HG02840 (cell line): ENCODE data around the gene SYMPK.
A peak's percentile ranks its signal among the peaks of the same experiment; 100 is the strongest.

ENCODE experiments used
- ATAC-seq: cut with Tn5 transposase; IDR thresholded peaks from one replicate; pipeline ENCODE4 v1.9.1; 2021; ENCODE audit warnings: mild to moderate bottlenecking, moderate library complexity, moderate number of reproducible peaks; ENCODE audit not compliant: unreplicated experiment, low FRiP score

SYMPK gene

DNA sequence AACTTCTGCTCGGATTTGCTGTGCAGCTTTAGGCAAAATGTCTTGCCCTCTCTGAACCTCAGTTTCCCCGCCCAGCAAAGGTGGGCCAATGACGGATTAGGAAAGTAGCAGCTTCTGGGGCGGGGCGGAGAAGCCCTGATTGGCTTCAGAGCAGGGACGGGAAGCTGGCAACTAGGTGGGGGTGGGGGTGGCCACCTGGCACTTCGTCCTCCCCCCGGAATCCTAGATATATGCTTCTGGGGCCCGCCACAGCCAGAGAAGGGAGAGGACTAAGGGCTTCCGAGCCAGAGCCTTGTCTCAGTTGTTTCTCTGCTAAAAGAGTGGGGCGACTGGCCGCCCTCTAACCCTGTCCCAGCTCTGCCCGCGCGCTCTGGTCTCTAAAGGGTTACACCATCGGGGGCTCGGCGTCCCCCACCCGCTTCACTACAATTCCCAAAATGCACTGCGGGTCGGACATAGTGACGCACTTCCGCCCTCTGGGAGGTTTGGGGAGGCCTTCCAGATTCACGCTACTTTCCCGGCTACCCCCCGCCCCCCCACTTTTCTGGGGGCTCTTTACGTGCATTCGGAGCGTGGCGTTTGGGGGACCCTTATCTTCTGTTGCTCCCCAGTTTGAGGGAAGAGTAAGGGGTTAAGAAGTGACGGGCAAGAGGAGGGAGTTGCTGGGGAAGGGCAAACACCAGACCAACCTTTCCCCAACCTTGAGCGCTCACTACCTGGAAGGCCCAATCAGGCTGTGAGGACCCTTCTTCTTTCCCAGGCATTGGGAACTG is 23.7 kb upstream of the SYMPK start:
- ATAC-seq = peak; percentile 40

DNA sequence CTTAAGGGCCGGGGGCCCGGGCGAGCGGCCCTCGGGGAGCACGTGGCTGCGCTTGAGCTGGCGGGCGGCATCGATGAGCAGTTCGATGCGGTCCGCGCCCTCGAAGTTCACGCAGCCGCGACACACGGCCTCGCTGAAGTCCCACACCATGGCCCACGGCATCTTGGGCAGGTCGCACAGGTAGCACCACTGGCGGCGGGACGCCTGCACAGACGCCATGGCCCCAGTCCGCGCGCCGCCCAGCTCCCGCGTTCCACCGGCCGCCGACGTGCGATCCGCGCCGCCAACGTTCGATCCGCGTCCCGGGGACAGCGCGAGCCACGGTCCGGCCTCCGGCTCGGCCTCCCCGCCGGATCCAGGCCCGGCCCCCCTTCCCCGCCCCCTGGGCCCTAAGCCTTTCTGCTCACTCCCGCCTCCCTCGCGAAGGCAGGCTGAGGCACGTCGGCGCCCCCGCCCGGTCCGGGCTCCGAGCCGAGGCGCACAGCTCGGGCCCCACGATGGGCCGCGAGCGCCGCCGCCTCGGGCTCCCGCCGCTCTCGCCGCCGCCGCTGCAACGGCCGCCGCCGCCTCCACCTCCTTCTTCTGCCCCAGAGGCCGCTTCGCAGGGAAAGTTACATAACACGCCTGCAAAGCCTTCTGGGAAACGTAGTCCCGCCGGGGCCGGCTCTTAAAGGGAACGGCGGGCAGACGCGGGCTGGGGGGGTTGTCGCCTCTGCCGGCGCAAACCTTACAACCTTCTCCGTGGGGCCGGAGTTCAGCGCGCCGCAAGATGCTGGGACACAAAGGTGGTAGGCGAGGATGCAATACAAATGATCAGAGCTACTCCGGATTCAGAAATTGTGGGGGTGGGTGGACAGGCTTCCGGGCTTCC is 22.8 kb upstream of the SYMPK start, which contains the start of gene IRF2BP1:
Gene IRF2BP1 (minus strand): TSS at position 586 of the 871 bp plus-strand sequence. CDS start 367 bp downstream, at position 219.
- peak; percentile 43 for ATAC-seq

DNA sequence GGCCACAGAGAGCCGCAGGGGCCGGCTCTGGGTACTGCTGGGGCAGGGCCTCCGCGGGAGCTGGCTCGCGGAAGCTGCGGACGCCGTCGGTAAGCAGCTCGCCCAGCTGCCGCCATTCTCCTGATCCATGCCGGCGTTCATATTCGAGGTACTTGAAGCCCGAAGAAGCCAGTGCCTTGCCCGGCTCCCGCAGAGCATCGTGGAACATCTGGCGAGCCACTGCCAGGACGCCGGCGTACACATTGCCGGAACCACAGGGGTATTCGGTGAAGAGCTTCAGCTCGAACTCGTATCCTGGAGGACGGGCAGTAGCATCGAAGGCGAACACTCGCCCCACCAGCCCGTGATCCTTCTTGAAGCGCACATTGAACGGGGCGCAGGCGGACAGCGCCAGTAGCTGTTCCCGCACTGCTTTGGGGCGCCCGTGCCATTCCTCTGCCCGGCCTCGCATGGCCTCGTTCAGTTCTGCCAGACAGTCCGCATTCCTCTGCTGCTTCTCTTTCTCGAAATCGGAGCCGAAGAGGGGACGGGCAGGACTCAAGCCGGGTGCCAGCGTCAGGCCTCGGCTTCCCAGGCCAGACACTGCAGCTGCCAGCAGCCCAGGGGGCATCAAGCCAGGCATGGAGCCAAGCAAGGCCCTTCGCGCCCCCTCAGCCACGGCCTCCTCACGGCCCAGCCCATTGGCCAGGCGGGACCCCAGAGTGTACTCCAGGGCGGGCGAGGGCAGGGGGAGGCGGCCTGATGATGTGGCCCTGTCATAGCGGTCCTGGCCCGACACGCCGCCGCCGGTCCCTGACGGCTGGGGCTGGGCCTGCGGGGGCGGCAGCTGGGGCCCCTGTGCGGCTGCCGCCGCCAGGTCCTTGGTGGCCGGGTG is 22.0 kb upstream of the SYMPK start:
- ATAC-seq = no peak

DNA sequence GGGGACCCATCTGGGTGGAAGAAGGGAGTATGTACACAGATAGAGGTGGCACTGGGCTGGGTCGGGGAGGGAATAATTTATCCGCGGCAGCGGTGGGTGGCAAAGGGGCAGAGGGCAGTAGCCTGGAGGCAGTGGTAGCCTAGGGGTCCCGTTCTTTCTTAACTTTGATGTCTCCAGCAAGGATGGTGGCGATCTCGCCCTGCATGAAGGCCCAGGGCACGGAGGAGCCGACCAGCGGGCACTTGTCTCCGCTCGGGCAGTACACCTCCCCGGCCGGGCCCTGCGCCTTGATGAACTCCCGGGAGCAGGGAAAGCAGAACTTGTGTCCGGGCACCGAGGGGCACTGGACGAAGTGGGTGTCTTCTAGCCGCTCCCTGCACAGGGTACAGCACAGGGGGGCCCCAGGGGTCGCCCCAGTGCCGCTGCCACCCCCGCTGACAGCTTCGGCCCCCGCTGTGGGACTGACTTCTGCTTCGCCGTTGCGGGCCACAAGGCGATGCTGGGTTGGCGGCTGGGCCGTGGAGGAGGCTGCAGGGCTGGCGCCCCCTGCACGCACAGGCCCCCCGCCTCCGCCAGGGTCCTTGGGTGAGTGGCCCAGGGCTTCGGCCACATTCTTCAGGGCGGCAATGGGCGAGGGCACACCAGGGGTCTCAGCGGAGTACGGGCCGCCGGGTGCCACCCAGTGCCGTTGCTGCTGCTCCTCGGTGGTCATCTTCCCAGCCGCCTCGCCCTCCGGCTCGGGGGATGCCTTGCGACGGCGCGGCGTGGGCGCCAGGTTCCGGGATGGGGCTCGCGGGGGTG is 21.1 kb upstream of the SYMPK start:
- no peak for ATAC-seq

DNA sequence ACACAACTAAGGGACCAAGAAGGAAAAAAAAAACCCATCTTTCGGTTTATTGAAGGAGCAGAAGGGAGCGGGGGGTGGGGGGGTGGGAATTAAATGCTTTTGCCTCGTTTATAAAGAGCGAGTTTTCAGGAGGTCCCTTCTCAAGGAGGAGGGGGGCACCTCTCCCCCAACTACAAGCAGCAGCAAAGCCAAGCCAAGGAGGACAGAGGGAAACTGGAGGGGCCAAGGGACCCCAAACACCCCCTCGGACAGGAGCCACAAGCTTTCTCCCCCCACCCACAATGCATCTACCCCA is 20.6 kb upstream of the SYMPK start:
- no peak for ATAC-seq

DNA sequence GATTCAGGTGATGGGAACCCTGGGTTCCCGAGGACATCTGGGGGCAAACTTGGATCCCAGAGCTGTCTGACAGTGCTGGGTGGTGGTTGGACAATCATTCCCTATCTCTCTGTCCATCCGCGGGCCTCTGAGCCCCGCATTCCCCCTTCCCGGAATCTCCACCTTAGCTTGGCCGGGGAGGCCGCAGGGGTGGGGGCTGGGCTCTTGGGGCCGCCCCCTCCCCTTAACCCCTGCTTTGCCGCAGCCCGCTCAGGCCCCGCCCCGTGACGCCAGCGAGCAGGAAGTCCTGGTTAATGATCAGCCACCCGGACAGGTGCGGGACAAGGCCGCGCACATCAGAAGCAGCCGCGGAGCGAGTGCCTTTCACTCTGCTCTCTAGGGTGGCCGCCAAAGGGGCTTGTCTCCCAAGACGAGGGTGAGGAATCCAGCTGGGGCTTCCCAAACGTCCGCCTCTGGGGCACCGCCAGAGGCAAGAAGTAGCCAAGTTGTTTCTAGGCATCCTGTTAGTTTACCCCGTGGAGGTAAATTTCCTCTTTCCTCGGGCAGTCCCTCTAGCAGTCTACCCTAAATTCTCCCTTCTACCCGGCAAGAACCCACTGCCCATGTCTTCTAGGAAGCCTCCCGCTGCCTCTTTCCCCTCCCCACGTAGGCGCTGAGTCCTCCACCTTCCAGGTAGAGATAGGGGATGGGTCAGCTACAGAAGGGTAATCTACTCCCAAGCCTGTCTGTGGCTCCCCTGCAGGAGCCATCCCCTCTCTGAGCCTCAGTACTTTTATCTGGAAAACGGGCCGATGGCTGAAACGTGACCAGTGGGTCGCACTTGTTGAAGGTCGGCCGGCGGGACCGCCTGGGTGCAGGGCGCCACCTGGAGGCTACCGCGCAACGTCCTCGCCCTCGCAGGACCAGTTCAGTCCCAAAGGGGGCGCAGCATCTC is 20.0 kb upstream of the SYMPK start:
- no peak for ATAC-seq

DNA sequence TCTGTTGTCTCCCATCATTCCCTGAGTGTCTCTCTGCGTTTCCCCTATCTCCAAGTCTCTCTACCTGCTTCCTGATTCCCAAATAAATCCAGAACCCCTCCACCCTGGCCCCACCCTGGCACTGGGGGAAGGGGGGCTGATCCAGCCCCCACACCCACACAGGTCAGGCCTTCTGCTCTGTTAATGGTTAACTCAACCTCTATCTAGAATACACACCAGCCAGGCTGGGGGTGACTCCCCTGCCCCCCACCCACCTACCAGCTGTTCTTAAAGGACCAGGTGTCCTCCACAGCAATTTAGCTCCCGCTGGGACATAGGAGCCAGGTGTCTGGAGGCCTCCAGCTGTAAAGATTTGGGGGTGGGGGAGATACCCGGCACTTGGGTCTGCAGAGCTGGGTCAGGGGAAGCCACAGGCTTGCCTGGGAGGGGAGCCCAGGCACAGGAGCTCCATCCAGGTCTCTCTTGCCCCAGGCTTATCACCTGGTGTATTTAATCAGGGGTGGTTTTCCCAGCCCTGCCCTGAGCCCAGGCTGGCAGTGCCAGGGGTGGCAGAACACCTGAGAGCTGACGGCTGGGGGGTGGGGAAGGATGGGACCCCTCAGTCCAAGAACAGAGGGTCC is 19.1 kb upstream of the SYMPK start:
- no peak for ATAC-seq

DNA sequence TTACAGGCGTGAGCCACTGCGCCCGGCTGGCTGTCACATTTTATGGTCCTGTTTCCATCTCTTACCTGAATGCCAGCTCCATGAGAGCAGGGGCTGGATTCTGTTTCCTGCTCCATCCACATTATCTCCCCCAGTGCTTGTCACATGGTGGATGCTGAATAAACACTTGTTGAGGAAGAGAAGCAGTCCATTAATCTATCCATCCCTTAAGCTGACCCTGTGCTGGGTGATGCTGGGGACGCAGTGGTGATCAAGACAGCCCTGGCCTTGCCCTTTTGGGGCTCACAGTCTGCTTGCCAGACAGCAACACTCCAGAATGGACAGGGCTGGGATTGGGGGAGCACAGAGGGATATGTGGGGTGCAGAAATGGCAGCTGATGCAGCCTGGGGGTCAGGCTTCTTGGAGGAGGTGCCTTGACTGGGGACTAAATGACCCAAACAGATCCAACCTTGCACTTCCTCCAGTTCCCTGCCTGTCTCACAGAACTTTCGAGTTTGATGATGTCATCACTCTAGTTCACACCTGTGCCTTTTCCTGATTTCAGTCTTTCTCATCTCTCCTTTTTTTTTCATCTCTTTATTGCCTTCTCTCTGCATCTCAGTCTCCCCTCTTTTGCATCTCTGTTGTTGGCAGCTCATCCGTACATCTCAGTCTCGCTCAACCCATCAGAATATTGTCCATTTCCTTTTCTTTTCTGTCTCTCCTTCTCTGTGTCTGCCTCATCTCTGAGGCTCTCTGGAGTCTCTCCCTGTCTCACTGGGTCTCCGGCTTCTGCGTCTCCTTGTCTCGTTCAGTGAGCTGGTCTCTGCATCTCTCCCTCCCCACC is 18.3 kb upstream of the SYMPK start:
- ATAC-seq = no peak

DNA sequence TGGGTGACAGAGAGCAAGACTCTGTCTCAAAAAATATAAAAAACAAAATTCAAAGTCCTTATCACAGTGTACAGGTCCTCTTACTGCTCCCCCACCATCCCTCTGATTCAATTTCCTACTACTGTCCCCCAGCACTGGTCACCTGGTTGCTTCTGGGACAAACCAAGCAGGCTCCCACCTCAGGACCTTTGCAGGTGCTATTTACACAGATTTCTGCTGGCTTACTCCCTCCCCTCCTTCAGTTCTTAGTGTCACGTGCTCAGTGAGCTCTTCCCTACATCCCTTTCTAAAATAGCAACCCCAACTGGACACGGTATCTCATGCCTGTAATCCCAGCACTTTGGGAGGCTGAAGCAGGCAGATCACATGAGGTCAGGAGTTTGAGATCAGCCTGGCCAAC is 17.0 kb upstream of the SYMPK start:
- ATAC-seq = no peak

DNA sequence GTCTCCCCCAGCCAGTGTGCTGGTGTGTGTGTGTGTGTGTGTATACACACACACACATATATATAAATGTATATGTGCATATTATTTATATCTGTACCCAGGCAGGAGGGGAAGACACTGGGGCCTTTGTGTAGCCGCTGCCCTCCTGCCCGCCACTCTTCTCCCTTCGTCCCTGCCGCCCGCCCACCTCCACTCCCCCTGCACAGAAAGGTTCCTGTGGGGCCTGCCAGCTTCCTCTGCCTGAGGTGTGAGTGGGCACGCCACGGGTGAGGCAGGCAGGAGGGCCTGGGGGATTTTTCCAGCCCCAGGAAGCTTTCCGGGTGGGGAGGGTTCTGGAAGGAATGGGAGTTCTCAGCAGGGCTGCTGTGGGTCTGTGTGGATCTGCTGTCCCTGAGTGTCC is 16.1 kb upstream of the SYMPK start:
- no peak for ATAC-seq

DNA sequence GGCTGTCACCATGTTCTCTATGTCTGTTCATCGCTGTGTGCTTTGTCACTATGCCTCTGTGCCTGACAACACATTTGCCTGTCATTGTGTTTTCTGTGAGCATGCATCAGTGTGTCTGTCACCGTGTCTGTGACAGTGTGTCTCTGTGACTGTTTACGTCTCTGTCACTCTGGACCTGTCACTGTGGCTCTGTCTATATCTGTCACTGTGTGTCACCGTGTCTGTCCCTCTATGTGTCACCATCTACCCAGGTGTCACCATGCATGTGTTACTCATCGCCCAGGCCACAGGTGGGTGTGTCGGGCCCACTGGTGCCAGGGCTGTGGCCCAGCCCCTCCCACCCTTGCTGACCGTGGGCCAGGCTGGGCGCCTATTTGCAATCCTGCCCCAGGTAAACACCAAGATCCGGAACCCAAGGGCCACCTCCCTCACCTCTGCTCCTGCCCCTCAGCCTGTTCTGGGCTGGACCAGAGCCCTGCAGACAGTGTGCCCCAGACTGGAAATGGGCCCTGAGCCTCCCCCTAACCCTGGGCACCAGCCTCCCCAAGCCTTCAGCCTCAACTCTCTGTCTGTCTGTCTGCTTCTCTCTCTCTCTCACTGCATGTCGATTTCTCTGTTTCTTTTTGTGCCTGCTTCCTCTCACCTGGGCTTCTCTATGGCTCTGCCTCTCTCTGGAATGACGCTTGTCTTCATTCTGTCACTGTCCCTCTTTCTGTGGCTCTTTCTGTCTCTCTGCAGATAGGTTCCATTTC is 15.3 kb upstream of the SYMPK start:
- ATAC-seq = no peak

DNA sequence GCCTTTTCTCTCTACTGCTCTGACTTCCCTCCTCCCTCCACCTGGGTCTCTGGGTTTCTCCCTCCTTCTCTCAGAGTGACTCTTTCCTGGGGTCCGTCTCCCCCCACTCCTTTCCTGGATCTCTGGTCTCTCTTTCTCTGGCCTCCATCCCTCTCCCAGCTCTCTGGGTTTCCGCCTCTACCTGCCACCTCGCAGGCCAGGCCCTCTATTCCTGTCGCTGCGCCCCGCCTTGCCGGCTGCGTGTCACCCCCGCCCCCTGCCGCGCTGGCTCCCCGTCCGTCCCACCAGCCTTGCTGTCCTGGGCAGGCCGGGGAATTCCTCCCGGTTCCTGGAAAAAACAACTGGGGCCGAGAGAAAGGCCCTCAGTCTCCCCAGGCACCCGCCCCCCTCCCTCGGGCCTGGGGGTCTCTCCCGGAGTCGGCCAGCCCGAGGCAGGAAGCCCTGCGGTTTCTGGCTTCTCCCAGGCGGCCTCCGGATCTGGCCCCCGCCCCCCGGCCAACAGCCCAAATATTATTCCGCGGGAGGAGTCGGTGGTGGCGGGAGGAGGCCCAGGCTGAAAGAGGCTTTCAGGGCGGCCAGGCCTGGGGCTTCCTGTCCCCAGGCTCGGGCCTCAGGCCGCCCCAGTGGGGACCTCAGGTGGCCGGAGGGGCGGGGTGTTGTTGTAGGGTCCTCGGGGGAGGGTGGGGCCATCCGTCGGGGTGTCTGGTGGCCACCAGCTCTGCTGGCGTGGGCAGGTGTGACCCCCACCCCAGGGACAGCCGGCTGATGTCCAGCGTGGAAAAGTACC is 13.7 kb upstream of the SYMPK start:
- ATAC-seq = no peak

DNA sequence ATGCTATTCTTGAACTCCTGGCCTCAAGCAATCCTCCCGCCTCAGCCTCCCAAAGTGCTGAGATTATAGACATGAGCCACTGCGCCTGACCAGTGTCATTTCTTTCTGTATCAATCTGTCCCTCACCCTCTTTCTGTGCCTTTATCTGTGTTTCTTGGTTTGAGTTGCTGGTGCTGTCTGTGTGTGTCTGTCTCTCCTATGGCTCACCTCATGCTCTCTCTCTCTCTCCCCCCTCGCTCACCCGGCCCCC is 13.1 kb upstream of the SYMPK start:
- no peak for ATAC-seq

DNA sequence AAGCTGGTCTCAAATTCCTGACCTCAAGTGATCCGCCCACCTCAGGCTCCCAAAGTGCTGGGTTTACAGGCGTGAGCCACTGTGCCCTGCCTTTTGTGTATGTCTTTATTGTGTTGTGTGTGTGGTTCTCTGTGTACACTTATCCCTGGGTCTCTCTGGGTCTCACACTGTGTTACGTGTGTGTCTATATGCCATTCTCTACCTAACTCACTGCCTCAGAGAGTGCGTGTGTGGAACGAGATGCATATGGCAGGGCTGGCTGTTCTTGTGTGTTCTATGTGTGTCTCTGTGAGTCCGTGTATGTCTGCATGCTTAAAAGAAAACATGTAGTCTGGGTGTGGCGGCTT is 11.6 kb upstream of the SYMPK start:
- ATAC-seq = no peak

DNA sequence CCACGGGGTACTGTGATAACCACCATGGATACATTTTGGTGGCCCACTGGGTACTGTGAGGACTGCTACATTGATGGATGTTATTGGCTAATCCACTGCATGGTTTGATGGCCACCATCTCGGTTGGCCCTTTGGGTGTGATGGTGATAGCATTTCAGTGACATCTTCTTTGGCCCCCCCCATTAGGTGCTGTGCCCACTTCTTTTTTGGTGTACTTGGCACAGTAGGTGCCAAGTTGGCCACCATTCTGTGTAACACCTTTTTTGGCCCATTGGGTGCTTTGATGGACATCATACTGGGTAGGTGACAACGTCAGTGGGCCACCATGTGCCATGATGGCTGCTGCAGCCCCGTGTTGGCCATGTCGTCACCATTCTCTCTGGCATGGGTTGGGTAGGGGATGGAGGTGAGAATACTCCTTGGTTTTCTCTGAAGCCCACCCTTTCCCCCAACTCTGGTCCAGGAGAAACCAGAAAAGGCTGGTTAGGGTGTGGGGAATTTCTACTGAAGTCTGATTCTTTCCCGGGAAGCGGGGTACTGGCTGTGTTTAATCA is 10.3 kb upstream of the SYMPK start:
- no peak for ATAC-seq
